HG03521 (cell line): ENCODE data around the gene ARRDC4.
"Not testable (repeated sequence)": the region's sequence is repeated elsewhere in the genome, so short reads cannot be mapped to it uniquely, and the experiment has no call there.

Experiments used
- ATAC-seq: cut with Tn5 transposase; IDR thresholded peaks from one replicate; pipeline ENCODE4 v1.9.1; 2021; ENCODE audit warnings: mild to moderate bottlenecking, moderate library complexity; ENCODE audit not compliant: unreplicated experiment

The ARRDC4 gene

GRCh38 chr15:97966246-97966645 is 5.7 kb downstream of the ARRDC4 start:
- ATAC-seq: no peak

- ATAC-seq: no peak
Observed at GRCh38 chr15:97966924-97967620, 6.6 kb downstream of the ARRDC4 start.

- ATAC-seq: no peak
Observed at GRCh38 chr15:97967881-97968280, 7.4 kb downstream of the ARRDC4 start.

- ATAC-seq: no peak
Observed at GRCh38 chr15:97968380-97968779, 7.9 kb downstream of the ARRDC4 start.

GRCh38 chr15:97972366-97972765 is 11.9 kb downstream of the ARRDC4 start:
- ATAC-seq: no peak

- no peak for ATAC-seq
Observed at GRCh38 chr15:97976129-97976528, 15.6 kb downstream of the ARRDC4 start.

GRCh38 chr15:97976766-97977503 is 16.4 kb downstream of the ARRDC4 start:
- ATAC-seq: no peak

GRCh38 chr15:97977734-97978133 is 17.2 kb downstream of the ARRDC4 start:
- no peak for ATAC-seq

- ATAC-seq: no peak
Observed at GRCh38 chr15:97978401-97979139, 18.1 kb downstream of the ARRDC4 start.

- no peak for ATAC-seq
Observed at GRCh38 chr15:97979140-97979520, 18.6 kb downstream of the ARRDC4 start.

GRCh38 chr15:97981058-97981457 is 20.6 kb downstream of the ARRDC4 start:
- no peak for ATAC-seq

- ATAC-seq: no peak
Observed at GRCh38 chr15:97981758-97982157, 21.3 kb downstream of the ARRDC4 start.

- no peak for ATAC-seq
Observed at GRCh38 chr15:97984157-97984556, 23.7 kb downstream of the ARRDC4 start.

GRCh38 chr15:97985979-97986378 is 25.5 kb downstream of the ARRDC4 start:
- ATAC-seq: not testable (repeated sequence)

- ATAC-seq: no peak
Observed at GRCh38 chr15:97986781-97987180, 26.3 kb downstream of the ARRDC4 start.

- no peak for ATAC-seq
Observed at GRCh38 chr15:97989299-97989698, 28.8 kb downstream of the ARRDC4 start.

GRCh38 chr15:97991972-97992541 is 31.6 kb downstream of the ARRDC4 start:
- no peak for ATAC-seq

- ATAC-seq: no peak
Observed at GRCh38 chr15:97992823-97993222, 32.3 kb downstream of the ARRDC4 start.

GRCh38 chr15:97993310-97993738 is 32.8 kb downstream of the ARRDC4 start:
- ATAC-seq: no peak

- ATAC-seq: no peak
Observed at GRCh38 chr15:97994236-97994635, 33.7 kb downstream of the ARRDC4 start.

- ATAC-seq: no peak
Observed at GRCh38 chr15:97995192-97995591, 34.7 kb downstream of the ARRDC4 start.
